K562 (cell line): ENCODE data around the gene MAPK8IP1. TPM values are rescaled to one million over a fixed set of nuclear protein-coding genes. Genes with fewer than 3 reads are reported as not detected.
A peak's percentile ranks its signal among the peaks of the same experiment; 100 is the strongest.

Source experiments
- E2F6 ChIP-seq, 2 experiments: IDR thresholded peaks; 2 replicates each; pipeline ENCODE4 v1.6.1; 2011; ENCODE audit warnings: borderline replicate concordance in 1 of 2, control low read depth in 1 of 2, low read depth in 1 of 2, low read length in 1 of 2, mild to moderate bottlenecking in 1 of 2, mixed read lengths in 1 of 2, moderate library complexity in 1 of 2; ENCODE audit not compliant: insufficient read depth in 1 of 2, insufficient read length in 1 of 2, poor library complexity in 1 of 2, severe bottlenecking in 1 of 2; ENCODE audit errors: extremely low read depth in 1 of 2
- GMEB1 ChIP-seq: fragments of 250-450 bp; sonication (Bioruptor Pico); IDR thresholded peaks from 2 replicates; pipeline ENCODE4 v1.4.0; 2020; ENCODE audit warnings: mild to moderate bottlenecking
- MEF2D ChIP-seq: conservative IDR thresholded peaks from 2 replicates; pipeline ENCODE4 v1.6.1; 2016; ENCODE audit warnings: low read depth, missing genetic modification characterization, missing compliant biosample characterization
- MXD1 ChIP-seq: fragments of 250-450 bp; sonication (Bioruptor Pico); IDR thresholded peaks from 2 replicates; pipeline ENCODE4 v1.8.0; 2021; ENCODE audit warnings: borderline replicate concordance, mild to moderate bottlenecking, moderate library complexity; ENCODE audit not compliant: poor library complexity, severe bottlenecking
- NR3C1 ChIP-seq: sonication (generic); formaldehyde crosslinking; IDR thresholded peaks from 2 replicates; pipeline ENCODE4 v1.8.1; 2022; ENCODE audit warnings: missing genetic modification reagents
- PTRF ChIP-seq: fragments of 450-650 bp; IDR thresholded peaks from 2 replicates; pipeline ENCODE4 v1.6.1; 2016; ENCODE audit warnings: mild to moderate bottlenecking, missing genetic modification characterization, missing compliant biosample characterization
- PYGO2 ChIP-seq: fragments of 450-650 bp; IDR thresholded peaks from 2 replicates; pipeline ENCODE4 v1.6.1; 2016; ENCODE audit warnings: mild to moderate bottlenecking, missing genetic modification characterization, moderate library complexity, missing compliant biosample characterization
- RFX1 ChIP-seq: fragments of 450-650 bp; IDR thresholded peaks from 2 replicates; pipeline ENCODE4 v1.6.1; 2016; ENCODE audit warnings: mild to moderate bottlenecking, moderate library complexity
- SAFB ChIP-seq: fragments of 200-400 bp; formaldehyde crosslinking; IDR thresholded peaks from 2 replicates; pipeline ENCODE4 v1.6.1; 2017; ENCODE audit warnings: low read depth, low read length, borderline replicate concordance
- SP2 ChIP-seq: IDR thresholded peaks from 2 replicates; pipeline ENCODE4 v1.6.1; 2011; ENCODE audit warnings: mild to moderate bottlenecking, low read depth, low read length, moderate library complexity; ENCODE audit not compliant: poor library complexity, severe bottlenecking; ENCODE audit errors: extremely low read depth
- SREBF2 ChIP-seq: sonication (generic); formaldehyde crosslinking; IDR thresholded peaks from 2 replicates; pipeline ENCODE4 v1.4.0; 2020; ENCODE audit warnings: mild to moderate bottlenecking, missing genetic modification reagents
- ZBTB8A ChIP-seq: fragments of 450-650 bp; IDR thresholded peaks from 2 replicates; pipeline ENCODE4 v1.6.1; 2018; ENCODE audit warnings: mild to moderate bottlenecking, moderate library complexity; ENCODE audit not compliant: partially characterized antibody
- ZNF165 ChIP-seq: fragments of 250-450 bp; sonication (Bioruptor Pico); IDR thresholded peaks from 2 replicates; pipeline ENCODE4 v1.4.0; 2020; ENCODE audit warnings: borderline replicate concordance
- ZNF217 ChIP-seq: sonication (generic); formaldehyde crosslinking; IDR thresholded peaks from 2 replicates; pipeline ENCODE4 v1.8.0; 2022; ENCODE audit warnings: mild to moderate bottlenecking, missing genetic modification reagents
- ZNF41 ChIP-seq: fragments of 250-450 bp; sonication (Bioruptor Pico); conservative IDR thresholded peaks from 2 replicates; pipeline ENCODE4 v1.4.0; 2020; ENCODE audit warnings: mild to moderate bottlenecking
- polyA plus RNA-seq, 8 experiments: library from polyadenylated mRNA; depleted of rRNA in 4 of 8; stranded (reverse) in 5 of 8; unstranded in 3 of 8; fragments of >200 nt; fragmentation: Nextera tagmentation in 2 of 8; fragmentation: Illumina TruSeq in 1 of 8; extraction: Ambion mirVana in 2 of 8; extraction: Trizol in 1 of 8; gene quantifications; 2 replicates each; pipeline versions ENCODE4 v1.2.1 to v1.2.3, GENCODE V29; 2011 to 2014; ENCODE audit warnings: inconsistent platforms in 1 of 8, missing spikeins in 1 of 8
- total RNA-seq, 7 experiments: library from RNA; depleted of rRNA in 6 of 7; stranded (reverse); fragments of >200 nt in 6 of 7; fragmentation: Illumina TruSeq in 2 of 7; extraction: Trizol in 2 of 7; gene quantifications; 2 replicates each; pipeline versions ENCODE4 v1.2.1 to v1.2.3, GENCODE V29; 2011 to 2021; ENCODE audit warnings: low replicate concordance in 1 of 7
- TF ChIP-seq, protein P1 (sequence below): fragments of 150-350 bp; conservative IDR thresholded peaks from 2 replicates; pipeline ENCODE4 v1.6.1; 2014; ENCODE audit warnings: low read length
- TF ChIP-seq, protein P2 (sequence below): sonication (generic); formaldehyde crosslinking; IDR thresholded peaks from 2 replicates; pipeline ENCODE4 v1.8.0; 2022; ENCODE audit warnings: mild to moderate bottlenecking, missing genetic modification reagents
- TF ChIP-seq, protein P3 (sequence below): sonication (generic); formaldehyde crosslinking; IDR thresholded peaks from 2 replicates; pipeline ENCODE4 v1.8.1; 2023; ENCODE audit warnings: mild to moderate bottlenecking, missing genetic modification reagents

MAPK8IP1 gene
- total and polyA plus RNA-seq, 9 of the 15 experiments (the other 6 are each of a cell fraction or from before 2014, with no cell fraction given) = 0.13 to 6.9 (median 2.5) TPM

DNA sequence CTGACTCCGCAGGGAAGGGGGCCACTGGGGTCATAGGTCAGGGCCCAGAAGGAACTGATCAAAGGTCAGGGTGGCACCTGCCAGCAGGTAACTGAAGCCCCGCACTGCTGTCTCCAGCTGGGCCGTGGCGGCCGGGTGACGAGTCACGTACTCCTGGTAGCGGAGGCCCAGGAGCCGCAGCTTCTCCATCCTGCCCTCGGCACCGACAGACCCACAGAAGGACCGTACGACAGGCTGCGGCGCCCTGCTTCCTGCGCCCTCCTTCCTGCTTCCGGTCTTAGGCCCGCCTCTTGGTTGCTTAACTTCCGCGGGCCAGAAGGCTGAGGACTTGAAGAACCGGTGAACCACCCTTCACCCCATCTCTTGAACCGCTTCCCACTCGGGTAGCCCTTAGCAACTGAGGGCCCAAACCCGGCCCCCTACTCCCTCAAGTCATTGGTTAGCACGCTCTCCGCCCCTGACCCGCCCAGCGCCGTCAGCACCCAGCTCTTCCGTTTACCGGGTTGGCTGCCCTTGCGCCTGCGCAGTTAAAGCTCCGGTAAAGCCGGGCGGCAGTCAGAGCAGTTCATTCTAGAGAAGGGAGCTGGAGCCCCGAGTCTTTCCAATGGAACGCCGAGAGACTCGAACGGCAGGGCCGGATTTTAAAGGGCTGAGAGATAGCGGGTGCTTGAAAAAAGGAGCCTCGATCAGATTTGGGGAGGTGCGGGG, 32.3 kb downstream of the MAPK8IP1 start, which contains the start of gene PEX16 (continued):
- TF ChIP-seq MXD1 (CRISPR knock-in tag) (no peak), ZNF217 (CRISPR knock-in tag) (no peak), PYGO2 (tag) (no peak), SP2 (peak; percentile 44), SAFB (no peak), RFX1 (peak; percentile 87), PTRF (tag) (no peak), ZNF41 (CRISPR knock-in tag) (no peak), GMEB1 (0 out of 2 replicates have a peak, but pooled peaks have one; percentile 23), E2F6 (IDR thresholded peaks at IDR 0.05; ENCODE audit: borderline replicate concordance in 1 of 2, extremely low read depth in 1 of 2, insufficient read depth in 1 of 2, insufficient read length in 1 of 2, low read depth in 1 of 2, low read length in 1 of 2, poor library complexity in 1 of 2, severe bottlenecking in 1 of 2) (no peak), SREBF2 (CRISPR knock-in tag) (no peak), ZNF165 (CRISPR knock-in tag) (no peak), MEF2D (tag) (no peak), NR3C1 (CRISPR knock-in tag) (no peak), ZBTB8A (no peak)
- TF ChIP-seq, protein P1, sequence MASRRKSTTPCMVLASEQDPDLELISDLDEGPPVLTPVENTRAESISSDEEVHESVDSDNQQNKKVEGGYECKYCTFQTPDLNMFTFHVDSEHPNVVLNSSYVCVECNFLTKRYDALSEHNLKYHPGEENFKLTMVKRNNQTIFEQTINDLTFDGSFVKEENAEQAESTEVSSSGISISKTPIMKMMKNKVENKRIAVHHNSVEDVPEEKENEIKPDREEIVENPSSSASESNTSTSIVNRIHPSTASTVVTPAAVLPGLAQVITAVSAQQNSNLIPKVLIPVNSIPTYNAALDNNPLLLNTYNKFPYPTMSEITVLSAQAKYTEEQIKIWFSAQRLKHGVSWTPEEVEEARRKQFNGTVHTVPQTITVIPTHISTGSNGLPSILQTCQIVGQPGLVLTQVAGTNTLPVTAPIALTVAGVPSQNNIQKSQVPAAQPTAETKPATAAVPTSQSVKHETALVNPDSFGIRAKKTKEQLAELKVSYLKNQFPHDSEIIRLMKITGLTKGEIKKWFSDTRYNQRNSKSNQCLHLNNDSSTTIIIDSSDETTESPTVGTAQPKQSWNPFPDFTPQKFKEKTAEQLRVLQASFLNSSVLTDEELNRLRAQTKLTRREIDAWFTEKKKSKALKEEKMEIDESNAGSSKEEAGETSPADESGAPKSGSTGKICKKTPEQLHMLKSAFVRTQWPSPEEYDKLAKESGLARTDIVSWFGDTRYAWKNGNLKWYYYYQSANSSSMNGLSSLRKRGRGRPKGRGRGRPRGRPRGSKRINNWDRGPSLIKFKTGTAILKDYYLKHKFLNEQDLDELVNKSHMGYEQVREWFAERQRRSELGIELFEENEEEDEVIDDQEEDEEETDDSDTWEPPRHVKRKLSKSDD = no peak
- TF ChIP-seq, protein P2, sequence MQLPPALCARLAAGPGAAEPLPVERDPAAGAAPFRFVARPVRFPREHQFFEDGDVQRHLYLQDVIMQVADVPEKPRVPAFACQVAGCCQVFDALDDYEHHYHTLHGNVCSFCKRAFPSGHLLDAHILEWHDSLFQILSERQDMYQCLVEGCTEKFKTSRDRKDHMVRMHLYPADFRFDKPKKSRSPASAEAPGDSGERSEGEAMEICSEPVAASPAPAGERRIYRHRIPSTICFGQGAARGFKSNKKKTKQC (CRISPR knock-in tag) = no peak; the same call in 1 of the 2 replicates
- TF ChIP-seq, protein P3, sequence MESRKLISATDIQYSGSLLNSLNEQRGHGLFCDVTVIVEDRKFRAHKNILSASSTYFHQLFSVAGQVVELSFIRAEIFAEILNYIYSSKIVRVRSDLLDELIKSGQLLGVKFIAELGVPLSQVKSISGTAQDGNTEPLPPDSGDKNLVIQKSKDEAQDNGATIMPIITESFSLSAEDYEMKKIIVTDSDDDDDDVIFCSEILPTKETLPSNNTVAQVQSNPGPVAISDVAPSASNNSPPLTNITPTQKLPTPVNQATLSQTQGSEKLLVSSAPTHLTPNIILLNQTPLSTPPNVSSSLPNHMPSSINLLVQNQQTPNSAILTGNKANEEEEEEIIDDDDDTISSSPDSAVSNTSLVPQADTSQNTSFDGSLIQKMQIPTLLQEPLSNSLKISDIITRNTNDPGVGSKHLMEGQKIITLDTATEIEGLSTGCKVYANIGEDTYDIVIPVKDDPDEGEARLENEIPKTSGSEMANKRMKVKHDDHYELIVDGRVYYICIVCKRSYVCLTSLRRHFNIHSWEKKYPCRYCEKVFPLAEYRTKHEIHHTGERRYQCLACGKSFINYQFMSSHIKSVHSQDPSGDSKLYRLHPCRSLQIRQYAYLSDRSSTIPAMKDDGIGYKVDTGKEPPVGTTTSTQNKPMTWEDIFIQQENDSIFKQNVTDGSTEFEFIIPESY (CRISPR knock-in tag) = no peak
